Endothelial cell of umbilical vein (primary cell): ENCODE data around the gene KRT33A. TPM values are rescaled to one million over a fixed set of nuclear protein-coding genes. Genes with fewer than 3 reads are reported as not detected.

ENCODE experiments used
- BruUV-seq: library from RNA; stranded (reverse); fragments of 400-500 nt; replicated peaks from 2 replicates; lab custom pipeline; 2021; lab: Mats Ljungman, UMichigan
- CTCF ChIA-PET: fragments of 300-600, 350-600 bp; sonication (Branson Sonifier 250); formaldehyde crosslinking; loops from one replicate; lab custom pipeline; 2021; ENCODE audit warnings: antibody characterized with exemption, inconsistent platforms; lab: Charles Lee
- POLR2A ChIA-PET: fragments of 300-600, 350-600 bp; sonication (Branson Sonifier 250); formaldehyde crosslinking; loops from one replicate; lab custom pipeline; 2021; ENCODE audit warnings: antibody characterized with exemption, inconsistent platforms; lab: Charles Lee
- DNase-seq: peaks from one replicate; pipeline ENCODE4 v3.0.0-alpha.2; 2011; ENCODE audit warnings: low read depth, low spot score
- FAIRE-seq: peaks from 2 replicates; lab custom pipeline; 2011; peaks lifted over from hg19 to GRCh38; lab: Jason Lieb, UNC
- H2AFZ ChIP-seq: 2 replicates; pipeline ENCODE4 v1.6.0; 2012; ENCODE audit warnings: low read depth, low read length, control low read depth, inconsistent platforms
- H3K27ac ChIP-seq: 2 replicates; pipeline ENCODE4 v1.5.1; 2011; ENCODE audit warnings: low read depth, mild to moderate bottlenecking, control low read depth, low read length, moderate library complexity; ENCODE audit not compliant: insufficient read depth
- H3K27me3 ChIP-seq, 2 experiments: 2 replicates each; pipeline versions ENCODE4 v1.6.0 to v1.6.1; 2011; ENCODE audit warnings: low read length in 2 of 2, mixed read lengths in 1 of 2; ENCODE audit not compliant: control insufficient read depth in 2 of 2, insufficient read depth in 2 of 2
- H3K36me3 ChIP-seq, 2 experiments: 2 replicates in 1 of 2; 3 replicates in 1 of 2; pipeline ENCODE4 v1.5.1; 2011; ENCODE audit warnings: low read length in 2 of 2, mild to moderate bottlenecking in 1 of 2, moderate library complexity in 1 of 2; ENCODE audit not compliant: control insufficient read depth in 2 of 2, insufficient read depth in 2 of 2; ENCODE audit errors: extremely low read depth in 1 of 2
- H3K4me1 ChIP-seq: 3 replicates; pipeline ENCODE4 v1.5.1; 2011; ENCODE audit warnings: mild to moderate bottlenecking, low read length; ENCODE audit not compliant: control insufficient read depth, insufficient read depth; ENCODE audit errors: extremely low read depth
- H3K4me2 ChIP-seq: 2 replicates; pipeline ENCODE4 v1.6.1; 2011; ENCODE audit warnings: low read length, control low read depth, mixed read lengths; ENCODE audit not compliant: insufficient read depth
- H3K4me3 ChIP-seq, 3 experiments: fragments of 200-600 bp in 1 of 3; sonication (generic), shearing (Covaris generic) in 1 of 3; replicated peaks in 1 of 3; 2 replicates each; pipeline ENCODE4 v1.5.1; 2011 to 2016; ENCODE audit warnings: control low read depth in 3 of 3, low read length in 3 of 3, mild to moderate bottlenecking in 2 of 3, inconsistent platforms in 1 of 3, low read depth in 1 of 3, moderate library complexity in 1 of 3; ENCODE audit not compliant: insufficient read depth in 1 of 3
- H3K79me2 ChIP-seq: 2 replicates; pipeline ENCODE4 v1.6.0; 2012; ENCODE audit warnings: low read length, inconsistent platforms; ENCODE audit not compliant: control insufficient read depth, insufficient read depth
- H3K9ac ChIP-seq: replicated peaks from 2 replicates; pipeline ENCODE3; 2011; ENCODE audit warnings: low read length, control low read depth; ENCODE audit not compliant: insufficient read depth; ENCODE audit errors: extremely low read depth
- H3K9me1 ChIP-seq: replicated peaks from 3 replicates; pipeline ENCODE4 v1.6.0; 2011; ENCODE audit warnings: mild to moderate bottlenecking, low read length; ENCODE audit not compliant: control insufficient read depth, insufficient read depth; ENCODE audit errors: extremely low read depth
- H3K9me3 ChIP-seq: replicated peaks from 2 replicates; pipeline ENCODE4 v1.5.1; 2012; ENCODE audit warnings: low read length, inconsistent platforms; ENCODE audit not compliant: control insufficient read depth, insufficient read depth
- H4K20me1 ChIP-seq: replicated peaks from 2 replicates; pipeline ENCODE3; 2011; ENCODE audit warnings: mild to moderate bottlenecking, low read length; ENCODE audit not compliant: control insufficient read depth, insufficient read depth; ENCODE audit errors: extremely low read depth
- EZH2 ChIP-seq: IDR thresholded peaks from 2 replicates; pipeline ENCODE4 v1.6.1; 2012; ENCODE audit warnings: borderline replicate concordance, low read depth, mild to moderate bottlenecking, moderate library complexity, low read length, inconsistent platforms; ENCODE audit not compliant: severe bottlenecking
- FOS ChIP-seq: IDR thresholded peaks from 2 replicates; pipeline ENCODE4 v1.6.1; 2011; ENCODE audit warnings: mild to moderate bottlenecking, low read length, moderate library complexity, borderline replicate concordance; ENCODE audit not compliant: insufficient read depth
- GATA2 ChIP-seq: IDR thresholded peaks from 2 replicates; pipeline ENCODE4 v1.7.0; 2011; ENCODE audit warnings: low read depth, mild to moderate bottlenecking, moderate library complexity, mixed read lengths, low read length; ENCODE audit not compliant: insufficient read length, insufficient read depth
- JUN ChIP-seq: IDR thresholded peaks from 2 replicates; pipeline ENCODE4 v1.6.1; 2011; ENCODE audit warnings: borderline replicate concordance, low read depth; ENCODE audit not compliant: insufficient read length, insufficient read depth
- MYC ChIP-seq: IDR thresholded peaks from one replicate; pipeline ENCODE4 v1.6.1; 2011; ENCODE audit warnings: mild to moderate bottlenecking, low read depth, low read length
- POLR2A ChIP-seq: IDR thresholded peaks from 2 replicates; pipeline ENCODE4 v1.6.1; 2012; ENCODE audit warnings: low read depth, mild to moderate bottlenecking, control low read depth, low read length
- POLR2AphosphoS5 ChIP-seq: IDR thresholded peaks from 2 replicates; pipeline ENCODE4 v1.6.1; 2012; ENCODE audit warnings: low read depth, mild to moderate bottlenecking, control low read depth, low read length, moderate library complexity; ENCODE audit not compliant: insufficient read depth
- dilution Hi-C: fragments of 300-500 bp; cut with MboI; formaldehyde crosslinking; loops from one replicate; pipeline ENCODE4 v1.15.0; 2019; ENCODE audit warnings: low sequenced_read_pairs; ENCODE audit not compliant: extremely low pct_ligation_motif_present
- intact Hi-C: fragments of 100-400 bp; cut with micrococcal nuclease; formaldehyde crosslinking; loops from one replicate; pipeline ENCODE4 v1.10.0; 2022
- polyA plus RNA-seq, 4 experiments: library from polyadenylated mRNA; depleted of rRNA in 3 of 4; stranded (reverse) in 3 of 4; unstranded in 1 of 4; fragments of >200 nt; gene quantifications; 2 replicates each; pipeline versions ENCODE4 v1.2.1 to v1.2.3, GENCODE V29; 2011 to 2012; ENCODE audit warnings: missing spikeins in 1 of 4
- total RNA-seq: library from RNA; stranded (reverse); gene quantifications from 2 replicates; pipeline ENCODE4 v1.2.3, GENCODE V29; 2021
- TF ChIP-seq, protein P1 (sequence below), 2 donors: IDR thresholded peaks; 1 replicate in 1 of 2; 2 replicates in 1 of 2; pipeline ENCODE4 v1.5.1; 2011; ENCODE audit warnings: low read length in 2 of 2, mild to moderate bottlenecking in 2 of 2, moderate library complexity in 2 of 2, control low read depth in 1 of 2, inconsistent platforms in 1 of 2, low read depth in 1 of 2; ENCODE audit not compliant: insufficient read depth in 1 of 2; ENCODE audit errors: extremely low read depth in 1 of 2
- TF ChIP-seq, protein P2 (sequence below): IDR thresholded peaks from 2 replicates; pipeline ENCODE4 v1.6.1; 2011; ENCODE audit not compliant: insufficient read depth, insufficient read length

Gene KRT33A
- total and polyA plus RNA-seq, 2 donors (not counting 3 experiments of a cell fraction or from before 2014, with no cell fraction given), result not detected

DNA sequence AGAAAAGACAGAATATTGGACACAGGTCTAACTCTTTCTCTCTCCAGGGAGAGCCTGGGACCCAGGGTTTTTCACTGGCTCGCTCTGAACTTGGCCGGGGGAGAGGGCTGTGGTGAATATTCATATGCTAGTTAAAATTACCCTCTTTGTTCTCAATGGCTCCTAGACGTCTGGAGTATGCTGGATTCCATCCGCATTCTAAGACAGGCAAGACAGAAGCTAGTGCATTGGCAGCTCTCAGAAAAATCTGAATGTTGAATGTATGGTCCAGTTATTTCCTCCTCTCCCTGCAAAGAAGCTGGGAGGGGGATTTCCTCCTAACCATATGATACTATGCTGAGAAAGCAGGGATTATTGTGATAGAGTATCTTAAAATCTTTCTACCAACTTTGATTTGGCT lies 37.0 kb upstream of the KRT33A start:
- BruUV-seq, result no TSS peak
- TF ChIP-seq, protein P1, sequence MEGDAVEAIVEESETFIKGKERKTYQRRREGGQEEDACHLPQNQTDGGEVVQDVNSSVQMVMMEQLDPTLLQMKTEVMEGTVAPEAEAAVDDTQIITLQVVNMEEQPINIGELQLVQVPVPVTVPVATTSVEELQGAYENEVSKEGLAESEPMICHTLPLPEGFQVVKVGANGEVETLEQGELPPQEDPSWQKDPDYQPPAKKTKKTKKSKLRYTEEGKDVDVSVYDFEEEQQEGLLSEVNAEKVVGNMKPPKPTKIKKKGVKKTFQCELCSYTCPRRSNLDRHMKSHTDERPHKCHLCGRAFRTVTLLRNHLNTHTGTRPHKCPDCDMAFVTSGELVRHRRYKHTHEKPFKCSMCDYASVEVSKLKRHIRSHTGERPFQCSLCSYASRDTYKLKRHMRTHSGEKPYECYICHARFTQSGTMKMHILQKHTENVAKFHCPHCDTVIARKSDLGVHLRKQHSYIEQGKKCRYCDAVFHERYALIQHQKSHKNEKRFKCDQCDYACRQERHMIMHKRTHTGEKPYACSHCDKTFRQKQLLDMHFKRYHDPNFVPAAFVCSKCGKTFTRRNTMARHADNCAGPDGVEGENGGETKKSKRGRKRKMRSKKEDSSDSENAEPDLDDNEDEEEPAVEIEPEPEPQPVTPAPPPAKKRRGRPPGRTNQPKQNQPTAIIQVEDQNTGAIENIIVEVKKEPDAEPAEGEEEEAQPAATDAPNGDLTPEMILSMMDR (IDR thresholded peaks at IDR 0.05; ENCODE audit: extremely low read depth in 1 of 2, insufficient read depth in 1 of 2, low read depth in 1 of 2, low read length in 2 of 2), result no peak
- TF ChIP-seq, protein P2, sequence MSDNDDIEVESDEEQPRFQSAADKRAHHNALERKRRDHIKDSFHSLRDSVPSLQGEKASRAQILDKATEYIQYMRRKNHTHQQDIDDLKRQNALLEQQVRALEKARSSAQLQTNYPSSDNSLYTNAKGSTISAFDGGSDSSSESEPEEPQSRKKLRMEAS, result no peak
- no peak for TF ChIP-seq POLR2AphosphoS5
- no peak for TF ChIP-seq POLR2A
- TF ChIP-seq MYC, result no peak
- no peak for TF ChIP-seq FOS
- no peak for TF ChIP-seq GATA2
- no peak for TF ChIP-seq JUN
- no peak for TF ChIP-seq EZH2
- Histone ChIP-seq H3K79me2 (no peaks in the 10 kb centered on the region), H3K4me3 (no peak overlapping the region), H4K20me1 (no peaks in the 10 kb centered on the region), H3K4me2 (no peak overlapping the region), H2AFZ (no peak overlapping the region), H3K4me1 (no peaks in the 10 kb centered on the region), H3K9me1 (no peaks in the 10 kb centered on the region), H3K27ac (no peak overlapping the region), H3K27me3 (peaks cover 5 to 16% of the 10 kb centered on the region in 2 experiments), H3K36me3 (no peaks in the 10 kb centered on the region), H3K9me3 (no peaks in the 10 kb centered on the region), H3K9ac (no peak overlapping the region)
- intact Hi-C loops (no loop called here), dilution Hi-C loops (no loop called here)
- no peak for FAIRE-seq
- POLR2A ChIA-PET, result no interaction called here
- no peak for DNase-seq
- CTCF ChIA-PET, result no interaction called here
